Measurements from ENCODE around the gene ARHGAP27. TPM values are rescaled to one million over a fixed set of nuclear protein-coding genes. Genes with fewer than 3 reads are reported as not detected.

Gene ARHGAP27
- total and polyA plus RNA-seq, 2 of the 13 experiments (the other 11 are each of a cell fraction or from before 2014, with no cell fraction given) = 15.5 to 18.9 TPM

DNA sequence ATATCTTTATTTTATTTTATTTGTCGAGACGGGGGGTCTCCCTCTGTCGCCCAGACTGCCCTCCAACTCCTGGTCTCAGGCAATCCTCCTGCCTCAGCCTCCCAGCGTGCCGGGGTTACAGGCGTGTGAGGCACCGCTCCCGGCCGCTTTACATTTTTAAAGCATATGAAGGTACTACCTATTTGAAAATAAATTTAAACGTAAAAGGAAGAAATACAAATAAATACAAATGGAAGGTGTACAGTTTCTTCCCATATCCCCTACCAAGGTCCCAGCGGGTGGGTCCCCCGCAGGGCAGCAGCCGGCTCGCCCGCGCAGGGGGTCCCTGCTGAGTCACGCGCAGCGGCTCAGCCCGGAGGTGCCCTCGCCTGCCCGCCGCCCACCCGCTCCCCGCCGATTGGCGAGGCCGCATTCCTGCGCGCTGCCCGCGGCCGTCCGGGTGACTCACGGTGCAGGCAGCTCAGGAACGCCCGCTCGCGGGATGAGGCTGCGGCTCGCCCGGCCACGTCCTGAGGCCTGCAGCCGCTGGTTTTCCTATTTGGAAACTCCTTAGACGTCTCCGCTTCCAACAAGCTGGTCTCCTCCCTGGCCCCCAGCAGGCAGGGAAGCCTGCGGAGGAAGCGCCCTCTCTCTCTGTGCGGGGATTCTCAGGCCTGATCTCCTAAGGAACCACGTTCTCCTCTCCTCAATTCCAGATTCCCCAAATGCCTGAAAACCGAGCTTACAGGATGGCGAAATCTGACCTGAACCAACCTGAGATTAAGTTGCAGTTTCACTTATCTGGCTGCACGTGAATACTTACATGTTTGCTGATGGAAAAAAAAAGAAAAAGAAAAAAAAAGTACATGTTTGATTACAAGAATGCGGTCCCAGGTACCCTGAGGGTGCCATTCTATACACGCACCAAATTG, 61.0 kb downstream of the ARHGAP27 start (continued):
- TF ChIP-seq ZNF234 (CRISPR knock-in tag; conservative IDR thresholded peaks at IDR 0.05) (no peak), HOXA9 (CRISPR knock-in tag; IDR thresholded peaks at IDR 0.05; ENCODE audit: borderline replicate concordance) (no peak), YY1 (IDR thresholded peaks at IDR 0.05; ENCODE audit: insufficient read depth, insufficient replicate concordance, low read depth, low read length) (no peak), ZNF251 (CRISPR knock-in tag; IDR thresholded peaks at IDR 0.05) (no peak), HCFC1 (IDR thresholded peaks at IDR 0.05; ENCODE audit: low read depth, low read length) (no peak), SRSF9 (IDR thresholded peaks at IDR 0.05; ENCODE audit: borderline replicate concordance, insufficient read depth, low read depth, low read length, poor library complexity, severe bottlenecking) (no peak), ZNF644 (CRISPR knock-in tag; IDR thresholded peaks at IDR 0.05; ENCODE audit: low read depth) (no peak), ZNF614 (CRISPR knock-in tag; IDR thresholded peaks at IDR 0.05; ENCODE audit: borderline replicate concordance) (peak; percentile 45; the same call in 1 of the 2 replicates), GATAD2A (CRISPR knock-in tag; IDR thresholded peaks at IDR 0.05) (peak; percentile 87), IKZF4 (CRISPR knock-in tag; IDR thresholded peaks at IDR 0.05; ENCODE audit: borderline replicate concordance, low read depth, not compliant biosample characterization) (no peak), ZNF709 (CRISPR knock-in tag; IDR thresholded peaks at IDR 0.05) (peak; percentile 87; the same call in 1 of the 2 replicates), ZNF33A (CRISPR knock-in tag; IDR thresholded peaks at IDR 0.05; ENCODE audit: borderline replicate concordance) (no peak), HDAC1 (CRISPR knock-in tag; IDR thresholded peaks at IDR 0.05) (peak; percentile 96), ZNF878 (CRISPR knock-in tag; IDR thresholded peaks at IDR 0.05) (no peak), ZNF207 (IDR thresholded peaks at IDR 0.05; ENCODE audit: borderline replicate concordance) (no peak), ZNF331 (CRISPR knock-in tag; IDR thresholded peaks at IDR 0.05) (peak; percentile 80), ZNF619 (CRISPR knock-in tag; IDR thresholded peaks at IDR 0.05) (0 out of 2 replicates have a peak, but pooled peaks have one; percentile 53), ZNF670 (CRISPR knock-in tag; IDR thresholded peaks at IDR 0.05; ENCODE audit: borderline replicate concordance) (peak; percentile 78; the same call in 1 of the 2 replicates), NFKBIZ (CRISPR knock-in tag; IDR thresholded peaks at IDR 0.05) (no peak), KAT8 (CRISPR knock-in tag; IDR thresholded peaks at IDR 0.05) (peak; percentile 62), NFYC (CRISPR knock-in tag; IDR thresholded peaks at IDR 0.05) (peak; percentile 50)
- TF ChIP-seq, protein P1, sequence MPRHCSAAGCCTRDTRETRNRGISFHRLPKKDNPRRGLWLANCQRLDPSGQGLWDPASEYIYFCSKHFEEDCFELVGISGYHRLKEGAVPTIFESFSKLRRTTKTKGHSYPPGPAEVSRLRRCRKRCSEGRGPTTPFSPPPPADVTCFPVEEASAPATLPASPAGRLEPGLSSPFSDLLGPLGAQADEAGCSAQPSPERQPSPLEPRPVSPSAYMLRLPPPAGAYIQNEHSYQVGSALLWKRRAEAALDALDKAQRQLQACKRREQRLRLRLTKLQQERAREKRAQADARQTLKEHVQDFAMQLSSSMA (CRISPR knock-in tag; IDR thresholded peaks at IDR 0.05) = 0 out of 2 replicates have a peak, but pooled peaks have one; percentile 39
- TF ChIP-seq, protein P2, sequence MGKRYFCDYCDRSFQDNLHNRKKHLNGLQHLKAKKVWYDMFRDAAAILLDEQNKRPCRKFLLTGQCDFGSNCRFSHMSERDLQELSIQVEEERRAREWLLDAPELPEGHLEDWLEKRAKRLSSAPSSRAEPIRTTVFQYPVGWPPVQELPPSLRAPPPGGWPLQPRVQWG (CRISPR knock-in tag; IDR thresholded peaks at IDR 0.05; ENCODE audit: borderline replicate concordance, low read depth) = no peak
- TF ChIP-seq, protein P3, sequence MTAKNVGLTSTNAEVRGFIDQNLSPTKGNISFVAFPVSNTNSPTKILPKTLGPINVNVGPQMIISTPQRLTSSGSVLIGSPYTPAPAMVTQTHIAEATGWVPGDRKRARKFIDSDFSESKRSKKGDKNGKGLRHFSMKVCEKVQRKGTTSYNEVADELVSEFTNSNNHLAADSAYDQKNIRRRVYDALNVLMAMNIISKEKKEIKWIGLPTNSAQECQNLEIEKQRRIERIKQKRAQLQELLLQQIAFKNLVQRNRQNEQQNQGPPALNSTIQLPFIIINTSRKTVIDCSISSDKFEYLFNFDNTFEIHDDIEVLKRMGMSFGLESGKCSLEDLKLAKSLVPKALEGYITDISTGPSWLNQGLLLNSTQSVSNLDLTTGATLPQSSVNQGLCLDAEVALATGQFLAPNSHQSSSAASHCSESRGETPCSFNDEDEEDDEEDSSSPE (CRISPR knock-in tag; IDR thresholded peaks at IDR 0.05) = peak; percentile 78
- TF ChIP-seq, protein P4, sequence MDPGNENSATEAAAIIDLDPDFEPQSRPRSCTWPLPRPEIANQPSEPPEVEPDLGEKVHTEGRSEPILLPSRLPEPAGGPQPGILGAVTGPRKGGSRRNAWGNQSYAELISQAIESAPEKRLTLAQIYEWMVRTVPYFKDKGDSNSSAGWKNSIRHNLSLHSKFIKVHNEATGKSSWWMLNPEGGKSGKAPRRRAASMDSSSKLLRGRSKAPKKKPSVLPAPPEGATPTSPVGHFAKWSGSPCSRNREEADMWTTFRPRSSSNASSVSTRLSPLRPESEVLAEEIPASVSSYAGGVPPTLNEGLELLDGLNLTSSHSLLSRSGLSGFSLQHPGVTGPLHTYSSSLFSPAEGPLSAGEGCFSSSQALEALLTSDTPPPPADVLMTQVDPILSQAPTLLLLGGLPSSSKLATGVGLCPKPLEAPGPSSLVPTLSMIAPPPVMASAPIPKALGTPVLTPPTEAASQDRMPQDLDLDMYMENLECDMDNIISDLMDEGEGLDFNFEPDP (CRISPR knock-in tag; conservative IDR thresholded peaks at IDR 0.05) = no peak

Data from HepG2 (cell line).